K562 (cell line): ENCODE data around the gene OR8B8. TPM values are rescaled to one million over a fixed set of nuclear protein-coding genes. Genes with fewer than 3 reads are reported as not detected.

Experiments
- ATAC-seq: fragments of 200-7000 bp; cut with Tn5 transposase; 3 replicates; pipeline ENCODE4 v1.9.1; 2020; ENCODE audit warnings: moderate library complexity
- BruUV-seq: library from RNA; stranded (reverse); fragments of 400-500 nt; replicated peaks from 2 replicates; lab custom pipeline; 2021; lab: Mats Ljungman, UMichigan
- CTCF ChIA-PET: fragments of 300-600 bp; formaldehyde crosslinking; extraction: SDS; loops from one replicate; lab custom pipeline; 2021; ENCODE audit warnings: low intra/inter-chr PET ratio; lab: Yijun Ruan, JAX
- POLR2A ChIA-PET: fragments of 300-600, 350-650 bp; sonication (Branson Sonifier 250); formaldehyde crosslinking; extraction: SDS; loops from one replicate; lab custom pipeline; 2021; ENCODE audit warnings: antibody characterized with exemption, inconsistent platforms; lab: Yijun Ruan, JAX
- DNase-seq, 4 experiments: peaks; one replicate each; pipeline versions ENCODE4 v3.0.0 to v3.0.0-alpha.2; 2011 to 2018; ENCODE audit warnings: low spot score in 3 of 4, mixed read lengths in 3 of 4; ENCODE audit errors: extremely low read depth in 1 of 4
- FAIRE-seq: peaks from 2 replicates; lab custom pipeline; 2011; peaks lifted over from hg19 to GRCh38; lab: Jason Lieb, UNC
- H2AFZ ChIP-seq: 2 replicates; pipeline ENCODE4 v1.6.0; 2011; ENCODE audit warnings: low read depth, low read length, control low read depth, inconsistent platforms
- H3K27ac ChIP-seq: fragments of 200-600 bp; 3 replicates; pipeline ENCODE4 v1.8.0; 2011; ENCODE audit warnings: low read depth, mild to moderate bottlenecking, control low read depth, inconsistent platforms, low read length, moderate library complexity, mixed read lengths; ENCODE audit errors: extremely low read depth
- H3K27me3 ChIP-seq, 2 experiments: fragments of 300-600 bp in 1 of 2; 2 replicates in 1 of 2; 3 replicates in 1 of 2; pipeline versions ENCODE4 v1.6.0 to v1.8.0; 2011; ENCODE audit warnings: inconsistent platforms in 2 of 2, low read length in 2 of 2, mild to moderate bottlenecking in 1 of 2, mixed read lengths in 1 of 2, moderate library complexity in 1 of 2; ENCODE audit not compliant: control insufficient read depth in 2 of 2, insufficient read depth in 2 of 2
- H3K36me3 ChIP-seq: fragments of 300-600 bp; 3 replicates; pipeline ENCODE4 v1.8.0; 2011; ENCODE audit warnings: mild to moderate bottlenecking, low read length, inconsistent platforms; ENCODE audit not compliant: control insufficient read depth, insufficient read depth
- H3K4me1 ChIP-seq, 2 experiments: fragments of 200-600 bp in 1 of 2; replicated peaks in 1 of 2; 2 replicates in 1 of 2; 3 replicates in 1 of 2; pipeline versions ENCODE4 v1.5.1 to v1.8.0; 2011; ENCODE audit warnings: inconsistent platforms in 2 of 2, low read length in 2 of 2, mild to moderate bottlenecking in 1 of 2, mixed read lengths in 1 of 2, moderate library complexity in 1 of 2; ENCODE audit not compliant: control insufficient read depth in 2 of 2, insufficient read depth in 2 of 2
- H3K4me2 ChIP-seq: 2 replicates; pipeline ENCODE4 v1.6.1; 2011; ENCODE audit warnings: low read length, control low read depth, inconsistent platforms, mixed read lengths; ENCODE audit not compliant: insufficient read depth
- H3K4me3 ChIP-seq: fragments of 200-600 bp; sonication (generic), shearing (Covaris generic); 2 replicates; pipeline ENCODE4 v1.5.1; 2016; ENCODE audit warnings: control low read depth, inconsistent platforms
- H3K79me2 ChIP-seq: fragments of 200-600 bp; 3 replicates; pipeline ENCODE4 v1.8.0; 2011; ENCODE audit warnings: low read length, inconsistent platforms; ENCODE audit not compliant: control insufficient read depth, insufficient read depth
- H3K9ac ChIP-seq, 2 experiments: 2 replicates each; pipeline versions ENCODE4 v1.6.0 to v1.6.1; 2011; ENCODE audit warnings: low read depth in 2 of 2, low read length in 2 of 2, control low read depth in 1 of 2, inconsistent platforms in 1 of 2, mild to moderate bottlenecking in 1 of 2, mixed read lengths in 1 of 2; ENCODE audit not compliant: insufficient read depth in 1 of 2
- H3K9me1 ChIP-seq: one replicate; pipeline ENCODE4 v1.6.0; 2011; ENCODE audit warnings: inconsistent platforms, mild to moderate bottlenecking, low read length, moderate library complexity; ENCODE audit not compliant: control insufficient read depth, insufficient read depth
- H3K9me3 ChIP-seq: replicated peaks from 2 replicates; pipeline ENCODE4 v1.5.1; 2011; ENCODE audit warnings: low read depth, low read length, inconsistent platforms; ENCODE audit not compliant: control insufficient read depth, insufficient read depth
- H4K20me1 ChIP-seq: replicated peaks from 2 replicates; pipeline ENCODE4 v1.6.1; 2011; ENCODE audit warnings: low read length, inconsistent platforms, mixed read lengths; ENCODE audit not compliant: control insufficient read depth, insufficient read depth
- ARID1B ChIP-seq: fragments of 450-650 bp; IDR thresholded peaks from 2 replicates; pipeline ENCODE4 v1.6.1; 2016; ENCODE audit warnings: antibody characterized with exemption, mild to moderate bottlenecking, inconsistent platforms
- ATF3 ChIP-seq, 2 experiments: fragments of 450-650 bp in 1 of 2; sonication (generic) in 1 of 2; formaldehyde crosslinking in 1 of 2; IDR thresholded peaks in 1 of 2; conservative IDR thresholded peaks in 1 of 2; 2 replicates each; pipeline versions ENCODE4 v1.6.1 to v1.8.1; 2016 to 2023; ENCODE audit warnings: mild to moderate bottlenecking in 2 of 2, moderate library complexity in 2 of 2, inconsistent platforms in 1 of 2, missing genetic modification reagents in 1 of 2
- FOSL1 ChIP-seq: fragments of 200-800 bp; sonication (Bioruptor generic); conservative IDR thresholded peaks from 2 replicates; pipeline ENCODE4 v1.6.1; 2016; ENCODE audit warnings: missing genetic modification characterization, missing compliant biosample characterization
- HDAC2 ChIP-seq: fragments of 450-650 bp; IDR thresholded peaks from 2 replicates; pipeline ENCODE4 v1.6.1; 2016; ENCODE audit warnings: mild to moderate bottlenecking
- JUND ChIP-seq, 2 experiments: IDR thresholded peaks; 2 replicates in 1 of 2; 3 replicates in 1 of 2; pipeline ENCODE4 v1.6.1; 2011; ENCODE audit warnings: borderline replicate concordance in 2 of 2, low read depth in 2 of 2, low read length in 2 of 2, improper control_type of control experiment in 1 of 2, missing biosample characterization in 1 of 2, missing genetic modification characterization in 1 of 2, missing genetic modification reagents in 1 of 2
- NR2C1 ChIP-seq, 2 experiments: fragments of 450-650 bp; IDR thresholded peaks; 2 replicates each; pipeline ENCODE4 v1.6.1; 2017; ENCODE audit warnings: mild to moderate bottlenecking in 2 of 2, antibody characterized with exemption in 1 of 2, inconsistent platforms in 1 of 2, missing compliant biosample characterization in 1 of 2, missing genetic modification characterization in 1 of 2
- ZKSCAN1 ChIP-seq: fragments of 150-350 bp; IDR thresholded peaks from 2 replicates; pipeline ENCODE4 v1.6.1; 2016; ENCODE audit warnings: low read depth, low read length
- WGBS: fragments of 100-300 bp; shearing (Covaris generic); methylation state at CpG from one replicate; pipeline ENCODE4 v1.1.6; 2016; ENCODE audit warnings: low coverage, mixed read lengths; ENCODE audit not compliant: insufficient coverage; ENCODE audit errors: missing lambda C conversion rate; 5-methylcytosine and 5-hydroxymethylcytosine counted together
- in situ Hi-C: fragments of 300-500 bp; cut with MboI; formaldehyde crosslinking; loops from 4 replicates; pipeline ENCODE4 v1.15.0; 2018; ENCODE audit warnings: inconsistent platforms, mixed read lengths
- intact Hi-C: fragments of 100-400 bp; cut with micrococcal nuclease; formaldehyde crosslinking; loops from 2 replicates; pipeline ENCODE4 v1.14.2; 2022
- polyA plus RNA-seq, 8 experiments: library from polyadenylated mRNA; depleted of rRNA in 4 of 8; stranded (reverse) in 5 of 8; unstranded in 3 of 8; fragments of >200 nt; fragmentation: Nextera tagmentation in 2 of 8; fragmentation: Illumina TruSeq in 1 of 8; extraction: Ambion mirVana in 2 of 8; extraction: Trizol in 1 of 8; gene quantifications; 2 replicates each; pipeline versions ENCODE4 v1.2.1 to v1.2.3, GENCODE V29; 2011 to 2014; ENCODE audit warnings: inconsistent platforms in 1 of 8, missing spikeins in 1 of 8
- total RNA-seq, 7 experiments: library from RNA; depleted of rRNA in 6 of 7; stranded (reverse); fragments of >200 nt in 6 of 7; fragmentation: Illumina TruSeq in 2 of 7; extraction: Trizol in 2 of 7; gene quantifications; 2 replicates each; pipeline versions ENCODE4 v1.2.1 to v1.2.3, GENCODE V29; 2011 to 2021; ENCODE audit warnings: low replicate concordance in 1 of 7

The OR8B8 gene
- total and polyA plus RNA-seq, 9 of the 15 experiments (the other 6 are each of a cell fraction or from before 2014, with no cell fraction given) = 0.18 TPM; not detected in 8

- no peaks in the 10 kb centered on the region for H3K27me3 ChIP-seq
- ATAC-seq = no peak
- no peaks in the 10 kb centered on the region for H3K9me1 ChIP-seq
- H3K27ac ChIP-seq = no peak overlapping the region
- H3K79me2 ChIP-seq = no peaks in the 10 kb centered on the region
- 0 out of 2 replicates have a peak, but pooled peaks have one; percentile 8 for TF ChIP-seq ARID1B
- no peak for TF ChIP-seq ZKSCAN1
- TF ChIP-seq ATF3 (IDR thresholded peaks at IDR 0.05) = peak; percentile 82
- TF ChIP-seq ATF3 (CRISPR knock-in tag; conservative IDR thresholded peaks at IDR 0.05) = no peak
- peak; percentile 66 for TF ChIP-seq FOSL1 (tag)
- no peak for TF ChIP-seq NR2C1 (IDR thresholded peaks at IDR 0.05)
- TF ChIP-seq NR2C1 (tag; IDR thresholded peaks at IDR 0.05) = peak; percentile 45
- TF ChIP-seq HDAC2 = no peak
- peak; percentile 56; the same call in 1 of the 2 replicates for TF ChIP-seq JUND (IDR thresholded peaks at IDR 0.05; ENCODE audit: borderline replicate concordance, low read depth, low read length)
- TF ChIP-seq JUND (tag; IDR thresholded peaks at IDR 0.05; ENCODE audit: borderline replicate concordance, low read depth, low read length) = peak; percentile 42; the same call in 1 of the 3 replicates
- POLR2A ChIA-PET = no interaction called here
- H3K9ac ChIP-seq = no peak overlapping the region
- no peak for DNase-seq
- H3K4me1 ChIP-seq = no peaks in the 10 kb centered on the region
- CTCF ChIA-PET = no interaction called here
- no peak overlapping the region for H3K4me2 ChIP-seq
- FAIRE-seq = no peak
- H3K4me3 ChIP-seq = no peak overlapping the region
- intact Hi-C loops = no loop called here
- WGBS = 14% methylated on average over 1 of the region's 1 CpG
- no peak overlapping the region for H2AFZ ChIP-seq
- H4K20me1 ChIP-seq = no peaks in the 10 kb centered on the region
- no TSS peak for BruUV-seq
- H3K36me3 ChIP-seq = no peaks in the 10 kb centered on the region
- in situ Hi-C loops = no loop called here
- H3K9me3 ChIP-seq = no peaks in the 10 kb centered on the region
These were observed 1.4 kb upstream of the OR8B8 start for GRCh38 chr11:124446916-124447315.
